Tibial nerve (tissue), 4 donors: Measurements from ENCODE around the gene ADGRG4.

Experiments used
- EP300 ChIP-seq, 2 donors: sonication (generic); formaldehyde crosslinking; IDR thresholded peaks; one replicate each; pipeline ENCODE4 v1.6.1; 2017; ENCODE audit warnings: antibody characterized with exemption in 2 of 2, mild to moderate bottlenecking in 1 of 2
- TF ChIP-seq, protein P1 (sequence below), 5 experiments: fragments of 200-600 bp in 3 of 5; fragments of 450-650 bp in 2 of 5; sonication (generic) in 3 of 5; IDR thresholded peaks; one replicate each; pipeline ENCODE4 v1.5.1; 2016 to 2019; ENCODE audit warnings: antibody characterized with exemption in 5 of 5, mild to moderate bottlenecking in 3 of 5, moderate library complexity in 2 of 5

- TF ChIP-seq EP300 (IDR thresholded peaks at IDR 0.05): no peak
- TF ChIP-seq, protein P1, sequence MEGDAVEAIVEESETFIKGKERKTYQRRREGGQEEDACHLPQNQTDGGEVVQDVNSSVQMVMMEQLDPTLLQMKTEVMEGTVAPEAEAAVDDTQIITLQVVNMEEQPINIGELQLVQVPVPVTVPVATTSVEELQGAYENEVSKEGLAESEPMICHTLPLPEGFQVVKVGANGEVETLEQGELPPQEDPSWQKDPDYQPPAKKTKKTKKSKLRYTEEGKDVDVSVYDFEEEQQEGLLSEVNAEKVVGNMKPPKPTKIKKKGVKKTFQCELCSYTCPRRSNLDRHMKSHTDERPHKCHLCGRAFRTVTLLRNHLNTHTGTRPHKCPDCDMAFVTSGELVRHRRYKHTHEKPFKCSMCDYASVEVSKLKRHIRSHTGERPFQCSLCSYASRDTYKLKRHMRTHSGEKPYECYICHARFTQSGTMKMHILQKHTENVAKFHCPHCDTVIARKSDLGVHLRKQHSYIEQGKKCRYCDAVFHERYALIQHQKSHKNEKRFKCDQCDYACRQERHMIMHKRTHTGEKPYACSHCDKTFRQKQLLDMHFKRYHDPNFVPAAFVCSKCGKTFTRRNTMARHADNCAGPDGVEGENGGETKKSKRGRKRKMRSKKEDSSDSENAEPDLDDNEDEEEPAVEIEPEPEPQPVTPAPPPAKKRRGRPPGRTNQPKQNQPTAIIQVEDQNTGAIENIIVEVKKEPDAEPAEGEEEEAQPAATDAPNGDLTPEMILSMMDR (IDR thresholded peaks at IDR 0.05): no peak
Measured at GRCh38 chrX:136395271-136395670, 94.5 kb downstream of the ADGRG4 start.
